ENCODE results near the gene DGKI.

GRCh38 chr7:137715533-137715932, 131.2 kb downstream of the DGKI start:
- TF ChIP-seq CTCF (IDR thresholded peaks at IDR 0.05) (no peak), EZH2 (IDR thresholded peaks at IDR 0.05) (no peak), EZH2phosphoT487 (IDR thresholded peaks at IDR 0.05) (no peak)

Measured in neural progenitor cell (in vitro differentiated cells).